Naive thymus-derived CD8-positive, alpha-beta T cell (primary cell): Measurements from ENCODE around the gene UBE2G2. TPM values are rescaled to one million over a fixed set of nuclear protein-coding genes. Genes with fewer than 3 reads are reported as not detected.

ENCODE experiments used
- ATAC-seq, 2 donors: fragments of 150-1000 bp; cut with Tn5 transposase in 1 of 2; sonication (Bioruptor Pico), chemical (Tn5 transposase) in 1 of 2; 1 replicate in 1 of 2; 2 replicates in 1 of 2; pipeline ENCODE4 v1.10.0; 2021; ENCODE audit warnings: mild to moderate bottlenecking in 2 of 2, moderate library complexity in 2 of 2
- POLR2A ChIA-PET: fragments of 350-600 bp; sonication (Branson Sonifier 250); formaldehyde crosslinking; loops from one replicate; lab custom pipeline; 2021; ENCODE audit warnings: antibody characterized with exemption; lab: Charles Lee
- DNase-seq, 10 donors: peaks; one replicate each; pipeline versions ENCODE4 v3.0.0 to v3.0.0-alpha.2; 2020 to 2022
- H3K27ac Mint-ChIP-seq, 10 donors: one replicate each; pipeline ENCODE4 v1.8.0; 2020 to 2022; ENCODE audit warnings: mild to moderate bottlenecking in 10 of 10, mixed read lengths in 10 of 10, moderate library complexity in 4 of 10, inconsistent platforms in 1 of 10
- H3K27me3 Mint-ChIP-seq, 5 donors: one replicate each; pipeline ENCODE4 v1.8.0; 2021 to 2022; ENCODE audit warnings: mixed read lengths in 5 of 5
- H3K36me3 Mint-ChIP-seq, 3 donors: one replicate each; pipeline ENCODE4 v1.8.0; 2020 to 2022; ENCODE audit warnings: mixed read lengths in 3 of 3, mild to moderate bottlenecking in 2 of 3, inconsistent platforms in 1 of 3
- H3K4me1 Mint-ChIP-seq, 4 donors: one replicate each; pipeline ENCODE4 v1.8.0; 2021 to 2022; ENCODE audit warnings: mixed read lengths in 4 of 4
- H3K4me3 Mint-ChIP-seq, 10 donors: one replicate each; pipeline ENCODE4 v1.8.0; 2020 to 2022; ENCODE audit warnings: mild to moderate bottlenecking in 10 of 10, mixed read lengths in 10 of 10, moderate library complexity in 6 of 10, inconsistent platforms in 1 of 10
- H3K9me3 Mint-ChIP-seq, 9 donors: one replicate each; pipeline ENCODE4 v1.8.0; 2020 to 2022; ENCODE audit warnings: mixed read lengths in 9 of 9, mild to moderate bottlenecking in 3 of 9, inconsistent platforms in 1 of 9, moderate library complexity in 1 of 9
- polyA plus RNA-seq, 3 donors: library from polyadenylated mRNA; unstranded; fragments of 300-500 nt; fragmentation: Illumina TruSeq; gene quantifications; one replicate each; pipeline ENCODE4 v1.2.3, GENCODE V29; 2021
- total RNA-seq, 8 experiments: library from RNA in 2 of 8; stranded (reverse) in 2 of 8; gene quantifications; one replicate each; pipeline ENCODE4 v1.2.3 and lab custom pipeline; 2021 to 2026

The UBE2G2 gene
- total and polyA plus RNA-seq, 5 experiments from 2014 or later: 56.2 to 186 (median 72.8) TPM

- Mint-ChIP-seq H3K9me3 (no peaks in the 10 kb centered on the region), H3K27ac (no peak overlapping the region), H3K4me3 (no peak overlapping the region), H3K36me3 (peaks cover 0 to 54% (median 5%) of the 10 kb centered on the region in 3 donors), H3K4me1 (peaks cover 13 to 25% (median 16%) of the 10 kb centered on the region in 4 donors), H3K27me3 (peaks cover 0 to 1% (median 0%) of the 10 kb centered on the region in 5 donors)
- DNase-seq (no peak), ATAC-seq (no peak)
- POLR2A ChIA-PET: interaction anchor here (1.4 kb wide), 1 partner anchor 101 kb away, joined by 3 read pairs; no protein-coding TSS in a partner anchor
Observed at GRCh38 chr21:44805859-44806258, 4.2 kb upstream of the UBE2G2 start.

GRCh38 chr21:44805226-44805625, 3.6 kb upstream of the UBE2G2 start:
- peaks cover 0 to 52% (median 5%) of the 10 kb centered on the region in 3 donors for H3K36me3 Mint-ChIP-seq
- ATAC-seq (no peak), DNase-seq (no peak)
- no peak overlapping the region for H3K27ac Mint-ChIP-seq
- H3K4me3 Mint-ChIP-seq: no peak overlapping the region
- no peaks in the 10 kb centered on the region for H3K9me3 Mint-ChIP-seq
- H3K4me1 Mint-ChIP-seq: peaks cover 13 to 27% (median 20%) of the 10 kb centered on the region in 4 donors
- H3K27me3 Mint-ChIP-seq: peaks cover 0 to 1% (median 0%) of the 10 kb centered on the region in 5 donors
- POLR2A ChIA-PET: interaction anchor here (1.0 to 1.4 kb wide), 2 partner anchors 9 to 101 kb away, joined by 3 read pairs; no protein-coding TSS in a partner anchor

GRCh38 chr21:44804762-44805161, 3.1 kb upstream of the UBE2G2 start:
- Mint-ChIP-seq H3K4me1 (peaks cover 13 to 31% (median 25%) of the 10 kb centered on the region in 4 donors), H3K4me3 (peak overlapping the region in 2 of 10 donors; percentile 17 to 34), H3K27ac (peak overlapping the region in 2 of 10 donors; percentile 65 to 68), H3K27me3 (peaks cover 0 to 1% (median 0%) of the 10 kb centered on the region in 5 donors), H3K36me3 (peaks cover 0 to 49% (median 2%) of the 10 kb centered on the region in 3 donors), H3K9me3 (no peaks in the 10 kb centered on the region)
- POLR2A ChIA-PET: interaction anchor here (1.0 to 1.4 kb wide), 2 partner anchors 10 to 102 kb away, joined by 3 read pairs; no protein-coding TSS in a partner anchor
- ATAC-seq: no peak
- no peak for DNase-seq

- DNase-seq (no peak), ATAC-seq (no peak)
- peaks cover 18 to 40% (median 35%) of the 10 kb centered on the region in 4 donors for H3K4me1 Mint-ChIP-seq
- H3K4me3 Mint-ChIP-seq: peak overlapping the region in 9 of 10 donors; percentile 19 to 94 (median 84)
- peaks cover 0 to 49% (median 0%) of the 10 kb centered on the region in 3 donors for H3K36me3 Mint-ChIP-seq
- H3K9me3 Mint-ChIP-seq: no peaks in the 10 kb centered on the region
- no peaks in the 10 kb centered on the region for H3K27me3 Mint-ChIP-seq
- H3K27ac Mint-ChIP-seq: peak overlapping the region in 2 of 10 donors; percentile 47 to 89
- POLR2A ChIA-PET: no interaction called here
Observed at GRCh38 chr21:44803651-44804050, 2.0 kb upstream of the UBE2G2 start.

GRCh38 chr21:44802396-44803153, 955 bp upstream of the UBE2G2 start:
- Mint-ChIP-seq H3K4me3 (peak overlapping the region; percentile 82 to 94 (median 86)), H3K36me3 (peaks cover 0 to 48% (median 2%) of the 10 kb centered on the region in 3 donors), H3K27me3 (no peaks in the 10 kb centered on the region), H3K9me3 (no peaks in the 10 kb centered on the region), H3K27ac (peak overlapping the region; percentile 48 to 92 (median 88)), H3K4me1 (peaks cover 20 to 48% (median 41%) of the 10 kb centered on the region in 4 donors)
- DNase-seq (no peak), ATAC-seq (peak in 1 of 2 donors; percentile 3)
- POLR2A ChIA-PET: interaction anchor here (0.6 to 4.1 kb wide), 11 partner anchors 12 to 753 kb away, joined by 3 to 35 read pairs (median 5); partner anchors contain the start of genes PTTG1IP, SLX9 and SUMO3

GRCh38 chr21:44800971-44801467, 601 bp downstream of the UBE2G2 start:
- DNase-seq: peak in 4 of 10 donors; percentile 30 to 53 (median 44)
- peak; percentile 58 to 71 for ATAC-seq
- H3K4me3 Mint-ChIP-seq: peak overlapping the region; percentile 92 to 99 (median 97)
- H3K27ac Mint-ChIP-seq: peak overlapping the region; percentile 64 to 99 (median 95)
- no peaks in the 10 kb centered on the region for H3K27me3 Mint-ChIP-seq
- no peaks in the 10 kb centered on the region for H3K9me3 Mint-ChIP-seq
- H3K36me3 Mint-ChIP-seq: peaks cover 0 to 50% (median 5%) of the 10 kb centered on the region in 3 donors
- POLR2A ChIA-PET: interaction anchor here (0.7 to 4.1 kb wide), 13 partner anchors 14 to 198 kb away, joined by 3 to 35 read pairs (median 5); partner anchors contain the start of genes PTTG1IP, SLX9 and SUMO3
- H3K4me1 Mint-ChIP-seq: peaks cover 23 to 60% (median 52%) of the 10 kb centered on the region in 4 donors

GRCh38 chr21:44800103-44800502, 1.5 kb downstream of the UBE2G2 start:
- H3K27ac Mint-ChIP-seq: peak overlapping the region in 6 of 10 donors; percentile 17 to 98 (median 82)
- DNase-seq: no peak
- H3K4me3 Mint-ChIP-seq: peak overlapping the region; percentile 53 to 99 (median 97)
- H3K9me3 Mint-ChIP-seq: no peaks in the 10 kb centered on the region
- peaks cover 25 to 67% (median 58%) of the 10 kb centered on the region in 4 donors for H3K4me1 Mint-ChIP-seq
- H3K27me3 Mint-ChIP-seq: no peaks in the 10 kb centered on the region
- no peak for ATAC-seq
- H3K36me3 Mint-ChIP-seq: peaks cover 0 to 47% (median 5%) of the 10 kb centered on the region in 3 donors
- POLR2A ChIA-PET: interaction anchor here (0.6 to 4.1 kb wide), 7 partner anchors 15 to 260 kb away, joined by 3 to 35 read pairs (median 18); partner anchors contain the start of genes PTTG1IP and SUMO3

GRCh38 chr21:44799646-44800045, 2.0 kb downstream of the UBE2G2 start:
- POLR2A ChIA-PET: interaction anchor here (1.3 to 4.1 kb wide), 6 partner anchors 15 to 132 kb away, joined by 3 to 35 read pairs (median 19); partner anchors contain the start of genes PTTG1IP and SUMO3
- Mint-ChIP-seq H3K36me3 (peaks cover 0 to 42% (median 5%) of the 10 kb centered on the region in 3 donors), H3K4me1 (peaks cover 25 to 67% (median 58%) of the 10 kb centered on the region in 4 donors), H3K27ac (peak overlapping the region in 8 of 10 donors; percentile 4 to 76 (median 24)), H3K27me3 (no peaks in the 10 kb centered on the region), H3K9me3 (no peaks in the 10 kb centered on the region), H3K4me3 (peak overlapping the region; percentile 20 to 99 (median 60))
- no peak for DNase-seq
- no peak for ATAC-seq

- DNase-seq: no peak
- peaks cover 0 to 49% (median 5%) of the 10 kb centered on the region in 3 donors for H3K36me3 Mint-ChIP-seq
- no peaks in the 10 kb centered on the region for H3K9me3 Mint-ChIP-seq
- peak overlapping the region in 1 of 10 donors; percentile 53 for H3K27ac Mint-ChIP-seq
- no peak overlapping the region for H3K4me3 Mint-ChIP-seq
- ATAC-seq: no peak
- H3K4me1 Mint-ChIP-seq: peaks cover 28 to 74% (median 64%) of the 10 kb centered on the region in 4 donors
- H3K27me3 Mint-ChIP-seq: no peaks in the 10 kb centered on the region
- POLR2A ChIA-PET: no interaction called here
Observed at GRCh38 chr21:44797775-44798174, 3.8 kb downstream of the UBE2G2 start.

GRCh38 chr21:44795342-44795741, 6.3 kb downstream of the UBE2G2 start:
- H3K9me3 Mint-ChIP-seq: no peaks in the 10 kb centered on the region
- POLR2A ChIA-PET: no interaction called here

GRCh38 chr21:44793592-44794374, 7.8 kb downstream of the UBE2G2 start:
- Mint-ChIP-seq H3K27ac (peak overlapping the region in 8 of 10 donors; percentile 37 to 85 (median 59)), H3K36me3 (peaks cover 0 to 61% (median 11%) of the 10 kb centered on the region in 3 donors), H3K9me3 (no peaks in the 10 kb centered on the region), H3K27me3 (no peaks in the 10 kb centered on the region), H3K4me3 (no peak overlapping the region), H3K4me1 (peaks cover 22 to 69% (median 61%) of the 10 kb centered on the region in 4 donors)
- POLR2A ChIA-PET: interaction anchor here (1.3 kb wide), 1 partner anchor 284 kb away, joined by 10 read pairs; no protein-coding TSS in a partner anchor
- ATAC-seq: no peak
- no peak for DNase-seq

More at GRCh38 chr21:44795342-44795741, 6.3 kb downstream of the UBE2G2 start:
- Mint-ChIP-seq H3K4me3 (no peak overlapping the region), H3K27me3 (no peaks in the 10 kb centered on the region), H3K36me3 (peaks cover 0 to 63% (median 11%) of the 10 kb centered on the region in 3 donors), H3K27ac (no peak overlapping the region), H3K4me1 (peaks cover 28 to 73% (median 66%) of the 10 kb centered on the region in 4 donors)
- ATAC-seq (no peak), DNase-seq (no peak)
